ENCODE results near the gene MYL7. TPM values are rescaled to one million over a fixed set of nuclear protein-coding genes. Genes with fewer than 3 reads are reported as not detected.

The MYL7 gene
- total and polyA plus RNA-seq, 2 experiments from 2014 or later: 4.8 TPM; not detected in 1

GRCh38 chr7:44098092-44099068 is 42.8 kb downstream of the MYL7 start:
- Histone ChIP-seq H2AFZ (no peak overlapping the region), H3K27ac (ENCODE audit: low read depth) (no peak overlapping the region), H3K9me2 (ENCODE audit: insufficient read depth) (no peaks in the 10 kb centered on the region), H3K4me2 (no peak overlapping the region), H3K4me3 (no peak overlapping the region), H3K79me2 (replicated peaks; ENCODE audit: insufficient read depth) (no peaks in the 10 kb centered on the region), H3K36me3 (ENCODE audit: insufficient read depth) (no peaks in the 10 kb centered on the region), H3K4me1 (ENCODE audit: insufficient read depth) (peaks cover 2% of the 10 kb centered on the region; the same call in 1 of the 2 replicates), H4K20me1 (replicated peaks; ENCODE audit: insufficient read depth) (no peaks in the 10 kb centered on the region), H3F3A (replicated peaks; ENCODE audit: low read depth) (no peaks in the 10 kb centered on the region), H3K27me3 (ENCODE audit: insufficient read depth) (no peaks in the 10 kb centered on the region)
- DNase-seq (ENCODE audit: low spot score) (no peak), ATAC-seq (no peak)
- Mint-ChIP-seq H3K4me3 (no peak overlapping the region), H3K36me3 (ENCODE audit: low read depth) (no peaks in the 10 kb centered on the region), H3K27me3 (ENCODE audit: insufficient read depth, low read depth, poor library complexity) (peaks cover 19% of the 10 kb centered on the region), H3K9me3 (no peaks in the 10 kb centered on the region), H3K4me1 (peaks cover 9% of the 10 kb centered on the region), H3K27ac (no peak overlapping the region)
- TF ChIP-seq ZNF114 (CRISPR knock-in tag; IDR thresholded peaks at IDR 0.05) (no peak), ETS1 (IDR thresholded peaks at IDR 0.05) (no peak), ZNF462 (CRISPR knock-in tag; IDR thresholded peaks at IDR 0.05) (no peak), JUNB (IDR thresholded peaks at IDR 0.05; ENCODE audit: unreplicated experiment) (no peak)
